NCI-H2196 (cell line): ENCODE measurements around the gene RAB35.

Experiments used
- DNase-seq: peaks from one replicate; lab custom pipeline; 2025; ENCODE audit not compliant: unreplicated experiment; lab: John Stamatoyannopoulos, UW

RAB35 gene

DNA sequence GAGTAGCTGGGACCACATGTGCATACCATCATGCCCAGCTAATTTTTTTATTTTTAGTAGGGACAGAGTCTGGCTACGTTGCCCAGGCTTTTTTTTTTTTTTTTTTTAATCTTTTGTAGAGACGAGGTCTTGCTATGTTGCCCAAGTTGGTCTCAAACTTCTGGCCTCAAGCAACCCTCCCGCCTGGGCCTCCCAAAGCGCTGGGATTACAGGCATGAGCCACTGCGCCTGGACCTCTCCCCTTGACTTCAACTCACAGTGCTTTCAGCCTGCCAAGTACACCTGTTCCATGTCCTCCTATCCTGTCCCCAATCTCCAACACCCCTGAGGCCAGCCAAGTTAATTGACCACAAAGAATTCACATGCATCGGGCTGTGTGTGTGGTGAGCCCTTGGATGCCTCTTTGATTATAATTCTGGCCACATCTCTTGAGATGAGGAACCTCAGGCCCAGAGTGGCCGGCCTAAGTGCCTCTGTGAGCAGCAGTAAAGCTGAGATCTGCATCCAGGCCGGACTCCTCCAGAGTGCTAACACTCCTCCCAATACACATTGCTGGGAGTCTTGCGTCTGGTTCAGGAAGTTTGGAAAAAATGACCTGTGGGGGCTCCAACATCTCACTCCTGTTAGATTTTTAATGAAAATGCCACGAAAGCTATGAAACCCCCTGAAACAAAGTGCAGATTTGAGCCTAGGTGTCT lies 6.8 kb downstream of the RAB35 start:
- no peak for DNase-seq

DNA sequence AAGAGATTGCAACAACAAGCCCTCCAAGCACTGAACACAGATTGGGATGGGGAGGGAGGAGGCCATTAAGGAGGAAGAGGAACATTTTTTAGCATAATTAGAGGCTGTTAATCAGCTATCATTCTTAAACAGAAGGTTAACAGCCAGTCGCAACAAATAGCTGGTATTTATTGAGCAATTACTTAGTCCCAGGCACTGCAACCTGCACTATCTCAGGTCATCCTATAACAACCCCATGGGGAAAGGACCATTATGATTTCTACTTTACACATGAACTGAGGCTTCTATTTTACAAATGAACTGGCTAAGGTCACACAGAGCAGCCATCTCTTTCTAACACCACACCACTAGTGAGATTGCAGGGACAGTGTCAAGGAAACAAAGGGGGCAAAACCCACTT lies 10.4 kb downstream of the RAB35 start:
- no peak for DNase-seq

DNA sequence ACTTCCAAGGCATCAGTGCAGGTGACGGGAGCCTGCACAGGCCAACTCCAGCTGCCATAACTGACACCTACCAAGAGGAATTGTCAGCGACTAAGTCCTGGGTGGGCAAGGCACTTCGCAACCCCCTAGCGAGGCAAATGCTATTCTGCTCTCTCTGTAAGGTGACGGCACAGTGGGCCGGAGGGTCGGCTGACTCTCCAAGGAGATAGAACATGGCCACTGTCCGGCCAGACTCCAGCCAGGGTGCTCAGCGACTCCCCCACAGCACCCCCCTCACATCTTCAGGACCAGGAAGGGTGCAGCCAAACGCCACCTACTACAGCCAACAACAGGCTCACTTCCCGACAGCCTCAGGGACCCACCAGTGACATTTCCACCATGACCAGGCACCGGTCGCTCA lies 13.2 kb downstream of the RAB35 start:
- no peak for DNase-seq

DNA sequence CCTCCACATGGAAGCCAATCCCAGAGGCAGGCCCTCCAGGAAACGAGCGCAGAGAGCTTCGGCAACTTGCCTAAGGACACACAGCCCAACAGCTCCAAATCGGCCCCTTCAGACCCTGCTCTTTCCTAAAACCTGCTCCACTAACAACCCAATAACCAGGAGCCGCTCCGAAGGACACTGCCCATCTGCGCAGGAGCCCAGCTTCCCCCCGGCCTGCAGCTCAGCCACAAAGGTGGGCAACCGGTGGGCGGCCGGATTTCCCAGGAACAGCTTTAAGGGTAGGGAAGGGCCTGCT lies 13.6 kb downstream of the RAB35 start:
- DNase-seq, result no peak

DNA sequence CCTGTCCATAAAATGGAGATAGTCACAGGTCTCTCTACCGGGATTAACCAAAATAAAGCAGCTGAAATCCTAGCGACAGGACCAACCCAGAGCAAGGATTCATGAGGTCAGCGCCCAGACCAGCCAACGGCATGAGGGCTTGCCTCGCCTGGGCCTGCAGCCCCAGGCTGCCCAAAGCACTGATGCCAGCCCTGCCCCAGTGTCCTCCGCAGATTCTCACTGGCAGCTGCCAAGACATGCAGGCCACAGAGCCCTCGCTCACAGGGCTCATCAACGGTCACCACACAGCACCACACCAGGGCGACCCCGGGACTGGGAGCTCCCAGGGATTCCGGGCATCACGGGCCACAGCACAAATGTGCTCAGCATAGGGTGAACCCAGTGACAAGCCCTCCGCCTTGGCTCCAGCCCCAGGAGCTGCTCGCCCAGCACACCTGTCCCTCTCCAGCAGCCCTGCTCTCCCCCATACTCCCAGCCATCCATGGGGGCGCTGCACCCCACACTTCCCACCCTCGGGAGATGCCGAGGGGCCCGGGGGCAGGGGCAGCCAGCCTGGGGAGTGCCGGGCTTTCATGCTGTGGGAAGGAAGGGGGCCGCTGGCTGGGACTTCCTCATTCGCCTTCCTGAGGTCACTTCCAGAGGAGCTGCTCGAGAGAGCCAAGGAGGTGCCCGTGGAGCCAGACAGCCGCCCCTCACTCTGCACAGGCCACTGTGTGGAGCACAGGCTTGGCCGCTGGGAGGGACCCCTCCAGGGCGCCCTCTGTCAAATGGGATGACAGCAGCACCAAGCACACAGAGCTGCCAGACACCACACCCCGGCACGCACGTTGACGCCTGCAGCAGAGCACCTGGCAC lies 14.1 kb downstream of the RAB35 start:
- DNase-seq, result no peak

DNA sequence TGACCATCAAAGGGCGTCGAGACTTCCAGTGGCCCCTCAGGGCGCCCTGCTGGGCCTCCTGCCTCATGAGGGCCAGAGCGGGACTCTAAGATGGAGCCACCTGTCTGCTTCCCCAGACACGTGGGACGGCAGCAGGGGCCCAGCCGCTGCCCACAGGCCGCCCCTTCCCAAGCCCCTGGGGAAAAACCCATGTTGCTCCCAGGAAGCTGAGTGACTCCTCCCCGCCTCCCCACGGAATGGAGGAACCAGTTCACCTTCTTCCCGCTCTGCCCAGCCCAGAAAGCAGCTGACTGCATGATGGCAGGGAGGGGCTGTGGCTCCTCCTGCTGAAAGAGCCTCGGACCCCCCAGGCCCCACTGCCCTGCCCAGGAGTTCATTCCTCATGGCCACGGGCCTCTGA lies 14.9 kb downstream of the RAB35 start:
- DNase-seq, result no peak

DNA sequence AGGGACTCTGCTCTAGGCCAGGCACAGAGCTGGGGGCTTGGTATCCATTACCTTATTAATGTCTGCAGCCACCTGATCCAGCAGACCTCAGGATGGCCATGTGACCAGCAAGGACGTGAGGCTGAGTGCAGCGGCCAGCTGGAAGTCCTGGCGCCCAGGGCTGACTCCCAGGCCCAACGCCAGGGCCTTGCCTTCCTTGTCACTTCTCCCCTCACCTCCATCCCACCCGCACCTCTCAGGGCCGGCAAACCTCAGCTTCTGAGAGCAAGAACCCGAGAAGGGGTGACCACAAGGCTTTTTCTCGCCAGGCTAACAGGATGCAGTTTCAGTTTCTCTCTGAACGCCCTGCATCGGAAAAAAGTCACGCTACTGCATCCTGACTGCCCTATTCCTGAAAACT lies 15.4 kb downstream of the RAB35 start:
- DNase-seq, result no peak

DNA sequence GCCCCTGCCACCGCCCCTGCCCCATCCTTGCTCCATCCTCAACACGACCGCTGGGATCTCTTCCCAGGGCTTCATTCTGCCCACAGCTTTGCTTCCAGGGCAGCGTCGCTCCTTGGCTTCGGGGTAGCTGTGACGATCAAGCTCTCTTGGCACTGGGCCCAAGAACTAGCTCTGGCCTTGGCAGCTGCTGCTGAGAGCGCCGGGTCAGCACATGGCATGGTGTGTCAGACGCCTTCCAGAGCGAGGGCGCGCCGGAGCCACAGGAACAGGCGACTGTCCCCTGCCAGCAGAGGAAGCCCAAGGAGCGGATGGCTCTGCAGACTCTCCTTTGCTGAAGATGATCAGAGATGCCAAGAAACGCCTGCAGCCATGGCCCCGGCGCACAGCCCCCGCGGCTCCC lies 15.9 kb downstream of the RAB35 start:
- peak; percentile 76 for DNase-seq

DNA sequence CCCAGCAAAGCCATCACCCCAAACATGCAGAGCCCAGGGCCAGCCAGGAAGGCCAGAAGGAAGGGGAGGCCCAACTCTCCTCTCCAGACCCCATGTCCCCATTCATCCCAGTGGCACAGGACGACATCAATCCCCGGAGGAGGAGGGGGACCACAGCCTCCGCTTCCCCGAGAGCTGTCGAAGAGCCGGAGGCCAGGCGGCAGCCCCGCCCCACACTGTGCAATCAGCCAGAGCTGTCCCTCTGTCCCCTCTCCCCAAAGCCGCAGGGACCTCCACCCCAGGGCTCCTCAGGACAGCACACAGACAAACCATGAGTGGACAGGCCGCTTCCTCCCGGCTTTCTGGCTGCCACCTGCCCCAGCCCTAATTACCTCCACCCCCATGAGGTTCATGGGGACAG lies 16.8 kb downstream of the RAB35 start:
- no peak for DNase-seq

DNA sequence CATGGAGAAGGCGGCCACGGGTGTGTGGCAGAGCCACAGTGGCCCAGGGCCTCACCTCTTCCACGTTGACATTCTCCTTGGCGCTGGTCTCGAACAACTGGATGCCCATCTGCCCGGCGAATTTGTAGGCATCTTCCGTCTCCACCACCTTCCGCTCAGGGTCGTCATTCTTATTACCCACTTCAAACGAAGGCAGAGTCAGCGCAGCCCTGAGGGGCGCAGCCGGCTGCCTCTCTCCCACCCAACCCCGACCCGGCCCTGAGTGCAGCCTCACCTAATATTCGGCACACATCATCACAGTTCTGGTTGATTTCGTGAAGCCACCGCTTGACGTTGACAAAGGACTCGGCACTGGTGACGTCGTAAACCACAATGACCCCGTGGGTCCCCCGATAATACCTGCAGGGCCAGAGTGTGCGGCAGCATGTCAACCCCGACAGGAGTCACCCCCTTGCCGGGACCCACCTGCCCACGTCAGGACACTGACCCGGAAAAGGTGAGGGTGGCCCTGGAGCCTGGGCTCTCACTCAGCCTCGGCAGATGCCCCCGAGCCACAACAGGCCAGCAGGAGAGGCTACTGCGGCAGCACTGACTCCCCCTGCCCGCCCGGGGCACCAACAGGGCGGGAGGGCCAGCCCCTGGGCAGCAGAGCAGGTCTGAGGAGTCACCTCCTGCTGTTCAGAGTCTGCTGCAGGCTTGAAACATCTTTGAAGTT lies 17.6 kb downstream of the RAB35 start:
- no peak for DNase-seq

DNA sequence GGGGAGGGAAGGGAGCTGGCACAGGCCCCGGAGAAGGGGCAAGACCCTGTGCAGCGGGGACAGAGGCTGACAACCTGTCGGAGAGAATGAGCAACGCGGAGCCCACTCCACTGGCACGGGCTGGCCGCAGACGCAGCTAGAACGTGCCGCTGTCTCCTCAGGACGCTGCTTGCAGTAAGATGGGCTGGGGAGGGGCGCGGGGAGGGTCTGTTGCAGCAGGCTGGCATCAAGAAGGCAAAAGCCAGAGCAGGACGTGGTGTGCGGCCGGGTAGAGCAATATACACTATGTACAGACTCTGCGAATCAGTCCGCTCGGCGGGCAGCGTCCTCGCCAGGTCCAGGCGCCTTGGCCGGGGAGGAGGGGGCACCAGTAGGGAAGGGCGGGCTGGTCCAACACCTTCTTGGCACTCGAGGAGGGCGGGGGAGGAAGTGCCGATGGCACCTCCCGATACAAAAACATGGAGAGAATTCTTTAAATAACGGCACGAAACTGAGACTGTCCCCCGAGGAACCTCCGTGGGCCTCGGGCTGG lies 19.8 kb downstream of the RAB35 start:
- DNase-seq, result no peak

DNA sequence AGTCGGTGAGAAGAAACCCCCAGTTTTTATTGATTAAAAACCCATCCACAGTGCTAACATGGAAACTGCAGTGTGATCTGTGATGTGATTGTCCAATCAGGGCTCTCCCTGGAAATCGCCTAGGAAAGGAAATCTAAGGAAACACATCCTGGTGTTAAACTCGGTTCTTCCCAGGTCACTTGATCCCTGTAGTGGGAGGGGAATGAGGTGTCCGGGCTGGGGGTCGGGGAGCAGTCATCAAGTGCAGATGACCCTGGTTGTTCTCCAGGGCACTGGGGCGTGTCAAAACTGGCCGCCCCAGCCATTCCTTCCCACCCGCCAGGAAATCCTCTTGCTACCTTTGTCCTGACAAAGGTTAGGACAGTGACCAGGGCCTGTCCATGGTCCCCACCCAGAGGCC lies 20.8 kb downstream of the RAB35 start:
- no peak for DNase-seq

DNA sequence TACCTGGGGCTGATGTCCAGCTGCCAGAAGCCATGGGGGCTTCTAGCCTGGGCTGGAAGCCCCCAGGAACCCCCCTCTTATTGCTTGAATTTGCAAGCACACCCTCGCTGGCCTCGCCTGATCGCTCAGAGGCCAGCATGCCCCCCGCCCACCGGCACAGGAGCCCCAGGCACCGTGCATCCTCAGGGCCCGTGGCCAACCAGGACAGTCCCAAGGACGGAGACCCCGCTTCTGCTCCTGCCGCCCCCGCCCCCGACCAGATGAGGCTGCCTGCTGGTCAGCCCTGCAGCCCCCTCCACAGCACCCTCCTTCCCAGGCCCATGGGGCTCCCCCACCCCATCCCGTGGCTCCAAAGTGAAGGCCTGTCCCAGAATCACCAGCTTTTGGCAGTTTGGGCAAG lies 21.2 kb downstream of the RAB35 start:
- DNase-seq, result no peak

DNA sequence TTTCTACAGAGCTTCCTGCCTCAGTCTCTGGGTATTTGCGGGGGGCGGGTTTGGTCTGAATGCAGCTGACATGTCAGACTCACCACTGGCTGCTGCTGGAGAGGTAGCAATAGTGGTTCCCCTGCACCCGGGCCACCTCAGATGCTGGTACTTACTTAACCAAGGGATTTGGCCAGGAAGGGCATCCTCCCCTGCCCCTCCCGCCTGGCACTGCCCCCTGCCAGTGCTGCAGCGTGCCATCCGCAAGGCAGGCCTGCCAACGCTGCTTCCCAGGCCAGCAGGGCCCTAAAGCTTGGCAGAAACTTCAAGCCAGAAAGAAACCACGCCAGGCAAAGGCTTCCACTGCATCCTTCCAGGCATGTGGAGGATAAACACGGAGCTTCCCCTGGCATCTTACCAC lies 22.1 kb downstream of the RAB35 start:
- DNase-seq, result no peak

DNA sequence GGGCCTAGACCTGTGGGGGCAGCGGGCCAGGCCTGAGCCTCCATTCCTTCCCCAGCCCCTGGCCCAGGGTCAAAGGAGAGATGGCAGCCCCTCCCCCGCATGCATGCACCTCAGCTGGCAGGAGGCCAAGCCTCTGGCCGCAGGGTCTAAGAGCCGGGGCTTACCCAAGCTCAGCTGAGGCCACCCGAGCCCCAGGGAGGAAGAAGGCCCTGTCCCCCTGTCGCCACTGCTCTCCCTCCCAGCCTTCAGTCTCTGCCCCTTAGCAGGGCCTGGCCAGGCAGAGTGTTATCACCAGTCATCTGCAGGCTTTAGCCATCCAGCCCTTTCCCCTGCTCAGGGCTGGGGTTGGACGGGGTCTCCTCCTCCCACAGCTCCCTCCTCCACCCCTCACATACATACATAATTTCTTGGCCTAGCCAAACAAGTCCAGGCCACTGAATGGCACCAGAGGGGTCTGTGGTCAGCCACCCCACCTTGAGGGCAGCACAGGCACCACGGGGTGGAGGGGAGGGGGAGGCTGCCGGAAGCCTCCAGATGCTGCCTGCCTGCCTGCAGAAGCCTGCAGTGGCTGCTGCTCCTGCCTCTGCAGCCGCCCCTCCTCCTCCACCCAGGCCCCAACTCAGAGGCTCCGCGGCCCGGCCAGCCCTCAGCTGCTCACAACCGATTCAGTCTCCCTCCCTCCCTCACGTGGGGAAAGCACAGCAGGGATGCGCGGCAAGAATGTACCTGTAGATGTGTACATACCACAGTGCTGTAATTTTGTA lies 22.8 kb downstream of the RAB35 start:
- DNase-seq, result peak; percentile 24

DNA sequence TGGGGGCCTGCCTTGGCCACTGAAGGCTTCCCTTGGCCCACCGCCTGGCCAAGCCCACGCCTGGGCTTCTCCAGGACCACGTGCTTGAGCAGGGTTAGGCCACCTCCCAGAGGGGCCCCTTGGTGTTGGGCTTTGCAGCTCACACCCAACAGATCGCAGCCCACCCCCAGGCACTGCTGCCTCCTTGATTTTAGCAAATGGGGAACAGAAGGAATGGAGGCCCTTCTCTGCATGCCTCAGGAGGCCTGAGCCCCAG lies 23.3 kb downstream of the RAB35 start:
- DNase-seq, result no peak

DNA sequence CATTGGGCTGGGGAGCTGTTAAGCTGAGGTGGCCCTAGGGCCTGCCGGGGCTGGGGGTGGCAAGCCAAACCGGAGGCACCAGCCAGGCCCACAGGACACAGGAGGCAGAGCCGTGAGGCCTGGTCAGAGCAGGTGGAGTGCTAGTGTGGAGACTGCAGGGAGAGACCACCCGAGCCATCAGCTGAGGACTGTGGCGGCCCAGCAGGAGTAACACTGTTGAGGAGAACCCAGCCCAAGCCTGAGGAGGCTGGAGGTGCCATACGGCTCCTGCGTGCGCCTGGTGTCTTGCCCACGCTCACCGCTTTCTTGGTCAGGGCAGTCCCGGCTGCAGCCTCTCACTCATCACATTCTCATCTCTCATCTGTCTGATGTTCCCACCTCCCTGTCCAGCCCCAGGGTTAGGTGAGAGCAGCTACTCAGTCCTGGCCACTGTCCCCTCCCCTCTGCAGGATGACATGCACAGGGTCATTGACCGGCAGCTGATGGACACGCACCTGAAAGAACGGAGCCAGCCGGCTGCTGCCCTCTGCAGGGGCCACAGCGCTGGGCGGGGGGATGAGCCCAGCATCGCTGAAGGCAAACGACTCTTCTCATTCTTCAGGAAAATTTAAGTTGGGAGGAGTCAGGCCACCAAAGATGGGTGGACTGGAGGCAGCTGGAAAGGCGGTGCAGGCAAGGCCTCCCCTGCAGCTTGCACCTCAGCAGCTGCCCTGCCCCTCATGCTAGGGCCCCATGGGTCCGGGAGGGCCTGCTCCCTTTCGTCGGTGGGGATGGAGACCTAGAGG lies 23.8 kb downstream of the RAB35 start:
- no peak for DNase-seq

DNA sequence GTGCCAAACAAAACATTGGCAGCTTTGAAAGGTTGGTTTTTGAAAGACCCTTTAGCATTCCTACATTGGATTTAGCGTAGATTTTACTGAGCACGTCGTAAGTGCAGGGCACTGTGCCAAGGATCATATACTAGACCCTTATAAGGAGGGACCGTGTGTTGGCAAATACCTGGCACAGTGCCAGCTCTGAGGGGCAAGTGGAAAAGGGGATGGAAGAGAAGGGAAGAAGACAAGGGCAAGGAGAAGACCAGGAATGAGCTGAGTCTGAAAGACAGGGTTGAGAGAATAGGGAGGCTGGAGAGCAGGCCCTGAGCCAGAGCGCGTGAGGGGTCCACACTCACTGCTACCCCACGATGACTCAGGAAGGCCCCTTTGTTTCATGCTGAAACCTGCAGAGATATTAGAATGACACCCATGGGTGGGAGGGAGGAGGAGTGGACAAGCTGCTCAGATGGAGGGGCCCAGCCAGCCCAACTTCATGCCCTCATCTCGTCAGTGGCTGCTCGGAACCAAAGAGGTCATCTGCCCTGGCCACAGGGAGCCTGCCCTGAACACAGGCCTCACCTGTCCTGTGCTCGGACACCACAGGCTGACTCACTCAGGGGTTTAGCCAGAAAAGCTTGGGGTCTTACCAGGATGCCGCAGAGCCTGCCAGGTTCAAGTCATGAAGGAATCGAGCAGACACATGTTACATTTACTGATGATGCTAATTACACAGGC lies 25.0 kb downstream of the RAB35 start:
- no peak for DNase-seq

DNA sequence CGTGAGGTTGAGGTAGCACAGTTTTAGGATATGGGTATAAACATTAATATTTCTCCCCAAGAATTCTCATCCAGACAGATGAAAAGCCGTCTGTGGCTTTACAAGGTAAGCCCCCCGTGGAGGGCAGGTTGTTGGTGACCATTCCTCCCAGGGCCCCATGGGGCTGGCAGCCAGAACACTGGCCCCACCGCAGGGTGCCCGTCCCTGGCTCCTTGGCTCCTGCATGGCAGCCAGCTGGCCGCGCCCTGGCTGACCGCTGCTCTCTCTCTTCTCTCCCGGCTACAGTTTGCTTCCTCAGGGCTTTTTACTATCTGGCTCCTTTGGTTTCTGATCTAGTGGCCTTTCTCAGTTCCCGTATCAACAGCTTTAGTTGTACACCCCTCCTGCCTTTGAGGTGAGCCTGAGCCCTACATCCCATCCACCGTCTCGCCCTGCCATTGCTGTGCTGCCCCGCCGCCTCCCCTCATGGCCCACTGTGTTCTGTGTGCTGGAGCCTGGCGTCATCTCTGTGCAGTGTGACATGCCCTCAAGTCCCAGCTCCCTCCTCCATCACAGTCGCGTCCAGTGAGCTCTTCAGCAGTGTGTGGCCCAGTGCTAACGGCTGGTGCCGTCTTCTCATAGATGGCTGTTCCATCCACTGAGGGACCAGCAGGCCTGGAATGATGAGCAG lies 25.8 kb downstream of the RAB35 start:
- no peak for DNase-seq

DNA sequence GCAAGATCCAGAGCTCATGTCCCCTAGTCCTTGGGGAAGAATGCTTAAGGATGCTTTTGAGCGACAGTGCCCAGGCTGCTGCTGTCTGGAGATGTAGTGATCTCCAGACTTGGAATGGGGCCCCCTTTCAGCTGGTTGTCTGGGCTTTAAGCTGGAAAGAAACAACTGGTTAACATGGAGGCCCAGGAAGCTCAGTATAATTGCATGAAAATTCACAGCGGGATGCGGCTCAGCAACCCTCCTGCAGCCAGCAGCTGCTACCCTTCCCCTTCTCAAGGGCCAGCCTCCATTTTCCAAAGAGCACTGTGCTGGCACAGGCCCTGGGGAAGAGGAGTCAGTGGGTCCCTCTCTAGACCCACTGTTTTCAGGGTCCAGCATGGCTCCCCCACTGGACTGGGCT lies 26.3 kb downstream of the RAB35 start:
- no peak for DNase-seq
